OCI-LY7 (cell line): ENCODE results near the gene ENKD1. TPM values are rescaled to one million over a fixed set of nuclear protein-coding genes. Genes with fewer than 3 reads are reported as not detected.

Experiments used
- BruUV-seq: library from RNA; stranded (reverse); fragments of 400-500 nt; replicated peaks from 2 replicates; lab custom pipeline; 2021; lab: Mats Ljungman, UMichigan
- CTCF ChIA-PET: fragments of 300-600 bp; sonication (Branson Sonifier 250); formaldehyde crosslinking; loops from one replicate; lab custom pipeline; 2022; ENCODE audit warnings: antibody characterized with exemption; ENCODE audit not compliant: unreplicated experiment; lab: Charles Lee
- POLR2A ChIA-PET: fragments of 300-600 bp; sonication (Branson Sonifier 250); formaldehyde crosslinking; loops from one replicate; lab custom pipeline; 2022; ENCODE audit warnings: antibody characterized with exemption; lab: Charles Lee
- DNase-seq: peaks from one replicate; pipeline ENCODE4 v3.0.0-alpha.2; 2015; ENCODE audit warnings: low spot score
- H2AFZ ChIP-seq: fragments of 200-600 bp; sonication (generic), shearing (Covaris generic); 2 replicates; pipeline ENCODE4 v1.6.1; 2014; ENCODE audit warnings: mild to moderate bottlenecking, antibody characterized with exemption, low read length, moderate library complexity
- H3K27ac ChIP-seq: fragments of 200-600 bp; sonication (generic); 2 replicates; pipeline ENCODE4 v1.5.1; 2014; ENCODE audit warnings: mixed run types, low read depth, mild to moderate bottlenecking, moderate library complexity, low read length, inconsistent platforms; ENCODE audit not compliant: poor library complexity, severe bottlenecking
- H3K36me3 ChIP-seq: fragments of 200-600 bp; sonication (generic); 2 replicates; pipeline ENCODE4 v1.6.1; 2014; ENCODE audit warnings: mild to moderate bottlenecking, antibody characterized with exemption, low read length, moderate library complexity, mixed read lengths; ENCODE audit not compliant: insufficient read depth
- H3K4me1 ChIP-seq: fragments of 200-600 bp; sonication (generic); 2 replicates; pipeline ENCODE4 v1.5.1; 2014; ENCODE audit warnings: mild to moderate bottlenecking, low read length; ENCODE audit not compliant: insufficient read depth, poor library complexity, severe bottlenecking
- H3K4me2 ChIP-seq: fragments of 200-600 bp; sonication (generic); 2 replicates; pipeline ENCODE4 v1.6.1; 2014; ENCODE audit warnings: mild to moderate bottlenecking, low read length
- H3K4me3 ChIP-seq: fragments of 200-600 bp; sonication (generic); 2 replicates; pipeline ENCODE4 v1.5.1; 2014; ENCODE audit warnings: mild to moderate bottlenecking, low read depth, low read length; ENCODE audit not compliant: poor library complexity, severe bottlenecking
- H3K79me2 ChIP-seq: fragments of 200-600 bp; sonication (generic); 2 replicates; pipeline ENCODE4 v1.6.1; 2016; ENCODE audit warnings: low read depth, mild to moderate bottlenecking, low read length, moderate library complexity, mixed read lengths; ENCODE audit not compliant: insufficient read depth
- H3K9me2 ChIP-seq: fragments of 200-600 bp; sonication (generic); 2 replicates; pipeline ENCODE4 v1.6.1; 2016; ENCODE audit warnings: mild to moderate bottlenecking, low read length, mixed read lengths; ENCODE audit not compliant: insufficient read depth
- H3K9me3 ChIP-seq: fragments of 200-600 bp; sonication (generic); 2 replicates; pipeline ENCODE4 v1.6.1; 2014; ENCODE audit warnings: mild to moderate bottlenecking, mixed run types, low read length, mixed read lengths
- H4K20me1 ChIP-seq: fragments of 200-600 bp; sonication (generic); 2 replicates; pipeline ENCODE4 v1.6.1; 2014; ENCODE audit warnings: mild to moderate bottlenecking, antibody characterized with exemption, low read length, moderate library complexity, mixed read lengths; ENCODE audit not compliant: insufficient read depth
- CTCF ChIP-seq: fragments of 200-600 bp; sonication (generic); conservative IDR thresholded peaks from 2 replicates; pipeline ENCODE4 v1.5.1; 2014; ENCODE audit warnings: mild to moderate bottlenecking, antibody characterized with exemption, low read length, moderate library complexity, mixed read lengths
- EZH2phosphoT487 ChIP-seq: fragments of 200-600 bp; sonication (generic); IDR thresholded peaks from 2 replicates; pipeline ENCODE4 v1.6.1; 2018; ENCODE audit warnings: low read depth, borderline replicate concordance, mild to moderate bottlenecking, mixed run types, antibody characterized with exemption, low read length, moderate library complexity, mixed read lengths
- intact Hi-C: fragments of 100-400 bp; cut with micrococcal nuclease; formaldehyde crosslinking; loops from one replicate; pipeline ENCODE4 v1.10.0; 2022; ENCODE audit not compliant: unreplicated experiment
- total RNA-seq, 2 experiments: library from RNA; depleted of rRNA in 1 of 2; stranded (reverse); fragments of >200 nt in 1 of 2; shearing (Covaris generic) in 1 of 2; gene quantifications; 2 replicates each; pipeline ENCODE4 v1.2.3, GENCODE V29; 2014 to 2022

Gene ENKD1
- total RNA-seq, 2 experiments from 2014 or later = 8.1 to 15.7 TPM

- no peak for TF ChIP-seq EZH2phosphoT487
- no peak for TF ChIP-seq CTCF
- Histone ChIP-seq H3K79me2 (no peaks in the 10 kb centered on the region), H3K4me1 (peaks cover 23% of the 10 kb centered on the region), H3K9me2 (no peaks in the 10 kb centered on the region), H3K4me3 (no peak overlapping the region), H3K4me2 (no peak overlapping the region), H3K36me3 (no peaks in the 10 kb centered on the region), H4K20me1 (no peaks in the 10 kb centered on the region), H3K9me3 (no peaks in the 10 kb centered on the region), H2AFZ (no peak overlapping the region), H3K27ac (no peak overlapping the region)
- no peak for DNase-seq
- ChIA-PET POLR2A (interaction anchor here (0.5 kb wide), 1 partner anchor 34 kb away, joined by 4 read pairs; no protein-coding TSS in a partner anchor), CTCF (interaction anchor here (0.7 to 1.0 kb wide), 2 partner anchors 152 to 446 kb away, joined by 3 read pairs; no protein-coding TSS in a partner anchor)
- no TSS peak for BruUV-seq
- intact Hi-C loops = loop anchor here (1.0 to 10.0 kb wide), 3 partner anchors 144 to 372 kb away; no protein-coding TSS in a partner anchor
Observed at GRCh38 chr16:67672306-67672705, 5.8 kb upstream of the ENKD1 start.

- H3K9me3 ChIP-seq = no peaks in the 10 kb centered on the region
- ChIA-PET CTCF (interaction anchor here (0.5 kb wide), 1 partner anchor 111 kb away, joined by 3 read pairs; no protein-coding TSS in a partner anchor), POLR2A (interaction anchor here (0.6 to 0.9 kb wide), 3 partner anchors 138 to 176 kb away, joined by 3 read pairs; no protein-coding TSS in a partner anchor)
- no peaks in the 10 kb centered on the region for H3K36me3 ChIP-seq
- no peaks in the 10 kb centered on the region for H4K20me1 ChIP-seq
- peaks cover 38% of the 10 kb centered on the region for H3K4me1 ChIP-seq
- no peak for TF ChIP-seq CTCF
- no peak for TF ChIP-seq EZH2phosphoT487
- no peak overlapping the region for H3K4me2 ChIP-seq
- BruUV-seq = no TSS peak
- no peak for DNase-seq
- no peaks in the 10 kb centered on the region for H3K79me2 ChIP-seq
- no peak overlapping the region for H3K4me3 ChIP-seq
- no peaks in the 10 kb centered on the region for H3K9me2 ChIP-seq
- H2AFZ ChIP-seq = no peak overlapping the region
- peak overlapping the region; percentile 80 for H3K27ac ChIP-seq
- intact Hi-C loops = loop anchor here (10.0 kb wide), 1 partner anchor 375 kb away; no protein-coding TSS in a partner anchor
Observed at GRCh38 chr16:67669499-67670101, 3.0 kb upstream of the ENKD1 start.
